ENCODE results near the gene SLC38A10.

DNA sequence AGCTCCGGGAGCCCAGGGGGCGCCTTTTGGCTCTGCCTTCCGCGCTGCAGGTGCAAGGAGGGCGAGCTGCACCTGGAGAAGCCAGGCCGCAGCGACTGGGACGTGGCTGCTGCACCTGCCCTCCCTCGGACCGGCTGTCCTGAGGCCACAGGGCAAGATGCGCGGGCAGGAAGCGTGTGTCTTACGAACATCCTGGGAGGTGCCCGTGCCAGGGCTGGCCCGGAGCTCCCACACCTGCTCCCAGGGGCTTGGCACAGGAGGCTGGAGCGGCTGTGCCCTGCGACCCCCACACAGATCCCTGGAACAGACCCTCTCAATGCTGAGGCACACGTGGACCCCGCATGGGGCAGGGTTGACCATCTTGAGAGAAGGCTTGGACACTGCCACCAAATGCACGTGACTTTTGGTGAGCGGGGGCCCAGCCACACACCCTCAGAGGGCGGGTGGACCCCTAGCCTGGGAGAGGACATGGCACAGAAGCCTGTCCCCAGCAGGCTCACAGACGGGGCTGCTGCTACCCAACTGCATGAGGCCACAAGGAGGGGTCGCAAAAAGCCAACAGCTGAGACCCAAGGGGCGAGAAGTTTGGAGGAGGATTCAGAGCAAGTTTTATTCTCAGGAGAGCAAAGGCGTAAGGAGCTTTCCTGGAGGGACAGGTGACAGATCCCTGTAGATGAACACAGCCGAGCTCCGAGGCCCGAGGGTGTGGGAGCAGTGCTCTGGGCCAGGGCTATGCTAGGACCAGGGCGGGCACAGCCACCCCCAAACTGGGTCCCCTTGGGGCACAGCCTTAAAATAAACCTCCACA lies 44.6 kb downstream of the SLC38A10 start:
- TF ChIP-seq EZH2 (IDR thresholded peaks at IDR 0.05; ENCODE audit: borderline replicate concordance, insufficient read depth, low read length, poor library complexity, severe bottlenecking): no peak
- TF ChIP-seq, protein P1, sequence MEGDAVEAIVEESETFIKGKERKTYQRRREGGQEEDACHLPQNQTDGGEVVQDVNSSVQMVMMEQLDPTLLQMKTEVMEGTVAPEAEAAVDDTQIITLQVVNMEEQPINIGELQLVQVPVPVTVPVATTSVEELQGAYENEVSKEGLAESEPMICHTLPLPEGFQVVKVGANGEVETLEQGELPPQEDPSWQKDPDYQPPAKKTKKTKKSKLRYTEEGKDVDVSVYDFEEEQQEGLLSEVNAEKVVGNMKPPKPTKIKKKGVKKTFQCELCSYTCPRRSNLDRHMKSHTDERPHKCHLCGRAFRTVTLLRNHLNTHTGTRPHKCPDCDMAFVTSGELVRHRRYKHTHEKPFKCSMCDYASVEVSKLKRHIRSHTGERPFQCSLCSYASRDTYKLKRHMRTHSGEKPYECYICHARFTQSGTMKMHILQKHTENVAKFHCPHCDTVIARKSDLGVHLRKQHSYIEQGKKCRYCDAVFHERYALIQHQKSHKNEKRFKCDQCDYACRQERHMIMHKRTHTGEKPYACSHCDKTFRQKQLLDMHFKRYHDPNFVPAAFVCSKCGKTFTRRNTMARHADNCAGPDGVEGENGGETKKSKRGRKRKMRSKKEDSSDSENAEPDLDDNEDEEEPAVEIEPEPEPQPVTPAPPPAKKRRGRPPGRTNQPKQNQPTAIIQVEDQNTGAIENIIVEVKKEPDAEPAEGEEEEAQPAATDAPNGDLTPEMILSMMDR (IDR thresholded peaks at IDR 0.05; ENCODE audit: poor library complexity, severe bottlenecking): no peak
- no peak for TF ChIP-seq EP300 (conservative IDR thresholded peaks at IDR 0.05; ENCODE audit: poor library complexity, severe bottlenecking)
- TF ChIP-seq POLR2AphosphoS5 (IDR thresholded peaks at IDR 0.05): no peak
- TF ChIP-seq SMC3 (conservative IDR thresholded peaks at IDR 0.05; ENCODE audit: poor library complexity): no peak
- TF ChIP-seq, protein P2, sequence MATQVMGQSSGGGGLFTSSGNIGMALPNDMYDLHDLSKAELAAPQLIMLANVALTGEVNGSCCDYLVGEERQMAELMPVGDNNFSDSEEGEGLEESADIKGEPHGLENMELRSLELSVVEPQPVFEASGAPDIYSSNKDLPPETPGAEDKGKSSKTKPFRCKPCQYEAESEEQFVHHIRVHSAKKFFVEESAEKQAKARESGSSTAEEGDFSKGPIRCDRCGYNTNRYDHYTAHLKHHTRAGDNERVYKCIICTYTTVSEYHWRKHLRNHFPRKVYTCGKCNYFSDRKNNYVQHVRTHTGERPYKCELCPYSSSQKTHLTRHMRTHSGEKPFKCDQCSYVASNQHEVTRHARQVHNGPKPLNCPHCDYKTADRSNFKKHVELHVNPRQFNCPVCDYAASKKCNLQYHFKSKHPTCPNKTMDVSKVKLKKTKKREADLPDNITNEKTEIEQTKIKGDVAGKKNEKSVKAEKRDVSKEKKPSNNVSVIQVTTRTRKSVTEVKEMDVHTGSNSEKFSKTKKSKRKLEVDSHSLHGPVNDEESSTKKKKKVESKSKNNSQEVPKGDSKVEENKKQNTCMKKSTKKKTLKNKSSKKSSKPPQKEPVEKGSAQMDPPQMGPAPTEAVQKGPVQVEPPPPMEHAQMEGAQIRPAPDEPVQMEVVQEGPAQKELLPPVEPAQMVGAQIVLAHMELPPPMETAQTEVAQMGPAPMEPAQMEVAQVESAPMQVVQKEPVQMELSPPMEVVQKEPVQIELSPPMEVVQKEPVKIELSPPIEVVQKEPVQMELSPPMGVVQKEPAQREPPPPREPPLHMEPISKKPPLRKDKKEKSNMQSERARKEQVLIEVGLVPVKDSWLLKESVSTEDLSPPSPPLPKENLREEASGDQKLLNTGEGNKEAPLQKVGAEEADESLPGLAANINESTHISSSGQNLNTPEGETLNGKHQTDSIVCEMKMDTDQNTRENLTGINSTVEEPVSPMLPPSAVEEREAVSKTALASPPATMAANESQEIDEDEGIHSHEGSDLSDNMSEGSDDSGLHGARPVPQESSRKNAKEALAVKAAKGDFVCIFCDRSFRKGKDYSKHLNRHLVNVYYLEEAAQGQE (IDR thresholded peaks at IDR 0.05; ENCODE audit: borderline replicate concordance): no peak
- no peak for TF ChIP-seq TAF1 (IDR thresholded peaks at IDR 0.05; ENCODE audit: low read depth)
- no peak for TF ChIP-seq MXI1 (conservative IDR thresholded peaks at IDR 0.05; ENCODE audit: poor library complexity, severe bottlenecking)
